ENCODE data around the gene TRIM60.
"Not testable (repeated sequence)": the region's sequence is repeated elsewhere in the genome, so short reads cannot be mapped to it uniquely, and the experiment has no call there.

Gene TRIM60

DNA sequence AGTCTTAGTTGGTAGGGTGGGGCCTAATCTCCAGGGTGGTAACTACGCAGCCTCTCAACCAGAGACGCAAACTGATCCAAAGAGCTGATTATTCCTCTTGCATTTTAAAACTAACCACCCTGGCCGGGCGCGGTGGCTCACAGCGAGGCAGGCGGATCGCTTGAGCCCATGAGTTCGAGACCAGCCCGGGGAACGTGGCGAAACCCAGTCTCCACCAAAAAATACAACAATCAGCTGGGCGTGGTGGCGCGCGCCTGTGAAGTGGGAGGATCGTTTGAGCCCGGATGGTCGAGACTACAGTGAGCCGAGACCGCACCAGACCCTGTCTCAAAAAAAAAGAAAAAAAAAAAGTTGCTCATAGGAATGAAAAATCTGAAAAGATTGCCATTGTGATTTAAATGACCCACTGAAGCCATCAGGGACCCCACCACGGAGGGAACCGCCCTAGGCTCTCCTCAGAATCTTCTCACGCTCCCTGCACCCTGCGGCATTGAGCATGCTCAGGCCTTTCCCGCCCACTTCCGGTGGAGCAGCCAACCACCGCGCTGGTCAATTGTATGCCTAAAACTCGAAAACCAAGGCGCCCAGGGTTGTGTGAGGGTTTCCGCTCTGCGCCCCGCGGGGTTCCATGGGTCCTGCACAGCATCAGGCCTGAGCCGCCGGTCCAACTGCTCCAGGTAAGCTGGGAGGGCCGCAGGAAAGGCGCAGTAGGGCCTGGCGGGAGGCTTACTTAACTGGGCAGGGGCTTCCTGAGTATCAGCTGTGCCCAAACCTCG lies at the start of gene TRIM60:
Gene TRIM60, plus strand, starts transcription at position 564 of the 776 bp plus-strand sequence. CDS start 8,074 bp downstream, outside the sequence.
- Histone ChIP-seq H3K4me3 (no peak within 1 kb of the TSS), H3K4me2 (no peak within 1 kb of the TSS), H3K9me3 (replicated peaks in 1 of 11) (peaks cover 10 to 22% (median 18%) of the 10 kb centered on the region in 11 experiments), H3K9ac (no peak within 1 kb of the TSS), H4K20me1 (no peaks in the 10 kb centered on the region), H3K4me1 (no peaks in the 10 kb centered on the region), H3K36me3 (no peaks in the 10 kb centered on the region), H3K27ac (no peak within 1 kb of the TSS), H3K27me3 (no peaks in the 10 kb centered on the region)
- TF ChIP-seq Cebpa-rat (IDR thresholded peaks at IDR 0.05): no peak

- H3K4me1 ChIP-seq: no peaks in the 10 kb centered on the region
- H3K27ac ChIP-seq: no peak overlapping the region
- H4K20me1 ChIP-seq: no peaks in the 10 kb centered on the region
- no peaks in the 10 kb centered on the region for H3K36me3 ChIP-seq
- peaks cover 0 to 8% (median under 1%) of the 10 kb centered on the region in 11 experiments; a peak in 9 of 22 replicates for H3K9me3 ChIP-seq (replicated peaks in 1 of 11)
- no peak overlapping the region for H3K4me2 ChIP-seq
- H3K4me3 ChIP-seq: no peak overlapping the region
- H3K9ac ChIP-seq: no peak overlapping the region
- no peaks in the 10 kb centered on the region for H3K27me3 ChIP-seq
- TF ChIP-seq Cebpa-rat (IDR thresholded peaks at IDR 0.05): no peak
These were observed 42.3 kb upstream of the TRIM60 start for GRCh38 chr4:164989471-164989870.

DNA sequence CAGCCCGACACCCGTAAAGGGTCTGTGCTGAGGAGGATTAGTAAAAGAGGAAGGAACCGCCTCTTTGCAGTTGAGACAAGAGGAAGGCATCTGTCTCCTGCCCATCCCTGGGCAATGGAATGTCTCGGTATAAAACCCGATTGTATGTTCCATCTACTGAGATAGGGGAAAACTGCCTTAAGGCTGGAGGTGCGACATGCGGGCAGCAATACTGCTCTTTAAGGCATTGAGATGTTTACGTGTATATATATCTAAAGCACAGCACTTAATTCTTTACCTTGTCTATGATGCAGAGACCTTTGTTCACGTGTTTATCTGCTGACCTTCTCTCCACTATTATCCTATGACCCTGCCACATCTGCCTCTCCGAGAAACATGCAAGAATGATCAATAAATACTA lies 41.0 kb upstream of the TRIM60 start:
- H3K4me1 ChIP-seq; H3K9ac ChIP-seq; H3K27me3 ChIP-seq; H4K20me1 ChIP-seq; H3K9me3 ChIP-seq (replicated peaks in 1 of 11); H3K4me2 ChIP-seq; H3K4me3 ChIP-seq; H3K27ac ChIP-seq; H3K36me3 ChIP-seq: not testable (repeated sequence)

GRCh38 chr4:164996123-164996522 lies 35.7 kb upstream of the TRIM60 start:
- H3K27me3 ChIP-seq: not testable (repeated sequence)

GRCh38 chr4:164997324-164997723 lies 34.5 kb upstream of the TRIM60 start:
- Histone ChIP-seq H3K36me3 (no peaks in the 10 kb centered on the region), H3K4me2 (no peak overlapping the region), H3K27ac (no peak overlapping the region), H3K4me1 (no peaks in the 10 kb centered on the region), H3K27me3 (no peaks in the 10 kb centered on the region), H3K9me3 (replicated peaks in 1 of 11) (peaks cover 0 to 5% (median 0%) of the 10 kb centered on the region in 11 experiments; a peak in 3 of 22 replicates), H4K20me1 (no peaks in the 10 kb centered on the region), H3K4me3 (no peak overlapping the region), H3K9ac (no peak overlapping the region)
- TF ChIP-seq Cebpa-rat (IDR thresholded peaks at IDR 0.05): no peak

More at GRCh38 chr4:164996123-164996522, 35.7 kb upstream of the TRIM60 start:
- not testable (repeated sequence) for H3K27ac ChIP-seq; H3K4me2 ChIP-seq; H4K20me1 ChIP-seq; H3K9me3 ChIP-seq (replicated peaks in 1 of 11); H3K36me3 ChIP-seq; H3K9ac ChIP-seq; H3K4me1 ChIP-seq; H3K4me3 ChIP-seq

DNA sequence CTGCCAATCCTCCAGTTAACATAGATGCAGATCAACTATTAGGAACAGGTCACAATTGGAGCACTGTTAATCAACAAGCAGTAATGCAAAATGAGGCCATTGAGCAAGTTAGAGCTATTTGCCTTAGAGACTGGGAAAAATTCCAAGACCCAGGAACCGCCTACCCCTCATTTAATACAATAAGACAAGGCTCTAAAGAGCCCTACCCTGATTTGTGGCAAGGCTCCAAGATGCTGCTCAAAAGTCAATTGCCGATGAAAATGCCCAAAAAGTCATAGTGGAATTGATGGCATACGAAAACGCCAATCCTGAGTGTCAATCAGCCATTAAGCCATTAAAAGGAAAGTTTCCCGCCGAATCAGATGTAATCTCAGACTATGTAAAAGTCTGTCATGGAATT lies 33.9 kb upstream of the TRIM60 start:
- Histone ChIP-seq H3K27me3 (no peaks in the 10 kb centered on the region), H3K9me3 (replicated peaks in 1 of 11) (peaks cover 0 to 5% (median 0%) of the 10 kb centered on the region in 11 experiments; a peak in 3 of 22 replicates), H3K4me3 (no peak overlapping the region), H3K27ac (no peak overlapping the region), H3K36me3 (no peaks in the 10 kb centered on the region), H3K9ac (no peak overlapping the region), H4K20me1 (no peaks in the 10 kb centered on the region), H3K4me1 (no peaks in the 10 kb centered on the region), H3K4me2 (no peak overlapping the region)
- TF ChIP-seq Cebpa-rat (IDR thresholded peaks at IDR 0.05): no peak

GRCh38 chr4:164998526-164999080 lies 33.2 kb upstream of the TRIM60 start:
- H3K4me3 ChIP-seq; H4K20me1 ChIP-seq; H3K4me1 ChIP-seq; H3K9me3 ChIP-seq (replicated peaks in 1 of 11); H3K9ac ChIP-seq; H3K27me3 ChIP-seq; H3K36me3 ChIP-seq; H3K27ac ChIP-seq; H3K4me2 ChIP-seq: not testable (repeated sequence)

GRCh38 chr4:165001957-165002356 lies 29.8 kb upstream of the TRIM60 start:
- H3K36me3 ChIP-seq; H3K27ac ChIP-seq; H3K4me3 ChIP-seq; H3K9ac ChIP-seq; H3K9me3 ChIP-seq (replicated peaks in 1 of 11); H3K4me2 ChIP-seq; H3K27me3 ChIP-seq; H4K20me1 ChIP-seq; H3K4me1 ChIP-seq: not testable (repeated sequence)

DNA sequence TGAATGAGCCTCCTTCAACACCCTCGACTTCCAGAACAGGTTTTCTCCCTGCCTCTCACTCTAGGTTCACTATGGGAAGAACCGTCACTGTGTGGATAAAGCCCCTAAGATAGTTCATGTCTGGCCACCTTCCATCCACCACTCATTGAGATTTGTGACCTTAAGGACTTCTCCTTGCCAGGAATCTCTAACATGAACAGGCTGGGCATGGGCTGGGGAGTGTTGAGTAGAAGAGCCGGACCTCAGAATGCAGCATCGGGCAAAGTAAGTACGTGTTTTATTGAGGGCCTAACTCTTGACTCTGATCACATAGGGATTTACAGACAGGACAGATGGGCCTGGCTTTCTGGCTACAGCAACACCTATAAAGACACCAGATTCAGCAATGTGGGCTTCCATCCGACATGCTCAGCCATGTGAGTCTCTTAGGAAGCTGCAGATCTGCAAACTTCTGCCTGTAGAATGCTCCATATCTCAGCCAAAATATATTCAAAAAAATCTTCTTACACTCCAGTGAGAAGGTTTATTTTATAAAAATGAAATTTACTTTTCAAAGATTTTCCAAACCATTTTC lies 26.4 kb upstream of the TRIM60 start:
- Histone ChIP-seq H3K4me3 (no peak overlapping the region), H3K4me1 (no peaks in the 10 kb centered on the region), H3K27ac (no peak overlapping the region), H3K36me3 (no peaks in the 10 kb centered on the region), H3K9me3 (replicated peaks in 1 of 11) (no peaks in the 10 kb centered on the region), H3K27me3 (no peaks in the 10 kb centered on the region), H3K4me2 (no peak overlapping the region), H3K9ac (no peak overlapping the region), H4K20me1 (no peaks in the 10 kb centered on the region)
- TF ChIP-seq Cebpa-rat (IDR thresholded peaks at IDR 0.05): no peak

GRCh38 chr4:165006456-165006855 lies 25.3 kb upstream of the TRIM60 start:
- H3K4me2 ChIP-seq: no peak overlapping the region
- no peaks in the 10 kb centered on the region for H3K27me3 ChIP-seq
- no peaks in the 10 kb centered on the region for H3K36me3 ChIP-seq
- no peak overlapping the region for H3K27ac ChIP-seq
- TF ChIP-seq Cebpa-rat (IDR thresholded peaks at IDR 0.05): no peak
- no peaks in the 10 kb centered on the region for H3K9me3 ChIP-seq (replicated peaks in 1 of 11)
- no peak overlapping the region for H3K9ac ChIP-seq
- H4K20me1 ChIP-seq: no peaks in the 10 kb centered on the region
- H3K4me1 ChIP-seq: no peaks in the 10 kb centered on the region
- no peak overlapping the region for H3K4me3 ChIP-seq
